ENCODE results near the gene EIF4A3. TPM values are rescaled to one million over a fixed set of nuclear protein-coding genes. Genes with fewer than 3 reads are reported as not detected.

The EIF4A3 gene
- total RNA-seq, 1 donor from 2014 or later, result 89.9 TPM

GRCh38 chr17:80123791-80124190 lies 23.1 kb downstream of the EIF4A3 start:
- DNase-seq (ENCODE audit: low read depth) (peak; percentile 69), FAIRE-seq (no peak)
- Mint-ChIP-seq H3K9me3 (ENCODE audit: unreplicated experiment) (no peaks in the 10 kb centered on the region), H3K4me1 (ENCODE audit: low read depth, unreplicated experiment) (peaks cover 9% of the 10 kb centered on the region), H3K27ac (ENCODE audit: unreplicated experiment) (peak overlapping the region; percentile 58), H3K36me3 (ENCODE audit: low read depth, unreplicated experiment) (no peaks in the 10 kb centered on the region), H3K4me3 (ENCODE audit: unreplicated experiment) (no peak overlapping the region), H3K27me3 (ENCODE audit: low read depth, unreplicated experiment) (peaks cover 3% of the 10 kb centered on the region)
- no peak overlapping the region for H3K4me2 ChIP-seq (ENCODE audit: low read length)
- peaks cover 3% of the 10 kb centered on the region for H3K27me3 ChIP-seq (ENCODE audit: insufficient read depth, low read length)
- H3K9me3 ChIP-seq (ENCODE audit: insufficient read depth, low read depth, low read length), result no peaks in the 10 kb centered on the region
- H3K4me1 ChIP-seq (ENCODE audit: insufficient read depth, low read length), result peaks cover 14% of the 10 kb centered on the region
- no peak for TF ChIP-seq EZH2 (IDR thresholded peaks at IDR 0.05; ENCODE audit: insufficient read depth, low read length)
- TF ChIP-seq CTCF (IDR thresholded peaks at IDR 0.05; ENCODE audit: insufficient read depth, low read depth, low read length), result no peak
- no peaks in the 10 kb centered on the region for H3K79me2 ChIP-seq (ENCODE audit: insufficient read depth, low read length)
- H3K27ac ChIP-seq (ENCODE audit: low read depth, low read length), result no peak overlapping the region
- H3K9ac ChIP-seq (ENCODE audit: low read length), result no peak overlapping the region
- no peak overlapping the region for H2AFZ ChIP-seq (ENCODE audit: low read depth, low read length)
- H3K36me3 ChIP-seq (ENCODE audit: insufficient read depth, low read length), result no peaks in the 10 kb centered on the region
- no peak overlapping the region for H3K4me3 ChIP-seq (ENCODE audit: insufficient read depth, low read depth, low read length)
- no peaks in the 10 kb centered on the region for H4K20me1 ChIP-seq (ENCODE audit: insufficient read depth, low read length)

- Histone ChIP-seq H3K9ac (ENCODE audit: low read length) (no peak overlapping the region), H3K27me3 (ENCODE audit: insufficient read depth, low read length) (peaks cover 3% of the 10 kb centered on the region), H2AFZ (ENCODE audit: low read depth, low read length) (no peak overlapping the region), H4K20me1 (ENCODE audit: insufficient read depth, low read length) (no peaks in the 10 kb centered on the region), H3K4me3 (ENCODE audit: insufficient read depth, low read depth, low read length) (no peak overlapping the region), H3K27ac (ENCODE audit: low read depth, low read length) (no peak overlapping the region), H3K4me2 (ENCODE audit: low read length) (no peak overlapping the region), H3K36me3 (ENCODE audit: insufficient read depth, low read length) (no peaks in the 10 kb centered on the region), H3K9me3 (ENCODE audit: insufficient read depth, low read depth, low read length) (no peaks in the 10 kb centered on the region), H3K4me1 (ENCODE audit: insufficient read depth, low read length) (peaks cover 14% of the 10 kb centered on the region), H3K79me2 (ENCODE audit: insufficient read depth, low read length) (no peaks in the 10 kb centered on the region)
- no peak overlapping the region for H3K27ac Mint-ChIP-seq (ENCODE audit: unreplicated experiment)
- no peak for DNase-seq (ENCODE audit: low read depth)
- TF ChIP-seq CTCF (IDR thresholded peaks at IDR 0.05; ENCODE audit: insufficient read depth, low read depth, low read length) (no peak), EZH2 (IDR thresholded peaks at IDR 0.05; ENCODE audit: insufficient read depth, low read length) (no peak)
- no peak overlapping the region for H3K4me3 Mint-ChIP-seq (ENCODE audit: unreplicated experiment)
- no peaks in the 10 kb centered on the region for H3K9me3 Mint-ChIP-seq (ENCODE audit: unreplicated experiment)
- H3K36me3 Mint-ChIP-seq (ENCODE audit: low read depth, unreplicated experiment), result no peaks in the 10 kb centered on the region
- no peak for FAIRE-seq
- H3K27me3 Mint-ChIP-seq (ENCODE audit: low read depth, unreplicated experiment), result peaks cover 3% of the 10 kb centered on the region
- peaks cover 9% of the 10 kb centered on the region for H3K4me1 Mint-ChIP-seq (ENCODE audit: low read depth, unreplicated experiment)
These were observed 23.9 kb downstream of the EIF4A3 start for GRCh38 chr17:80122926-80123505.

GRCh38 chr17:80122026-80122575 lies 24.8 kb downstream of the EIF4A3 start:
- peaks cover 14% of the 10 kb centered on the region for H3K4me1 ChIP-seq (ENCODE audit: insufficient read depth, low read length)
- no peaks in the 10 kb centered on the region for H3K36me3 ChIP-seq (ENCODE audit: insufficient read depth, low read length)
- no peak overlapping the region for H3K4me3 ChIP-seq (ENCODE audit: insufficient read depth, low read depth, low read length)
- no peaks in the 10 kb centered on the region for H3K79me2 ChIP-seq (ENCODE audit: insufficient read depth, low read length)
- Mint-ChIP-seq H3K27ac (ENCODE audit: unreplicated experiment) (no peak overlapping the region), H3K9me3 (ENCODE audit: unreplicated experiment) (no peaks in the 10 kb centered on the region), H3K4me3 (ENCODE audit: unreplicated experiment) (peak overlapping the region; percentile 14), H3K27me3 (ENCODE audit: low read depth, unreplicated experiment) (peaks cover 3% of the 10 kb centered on the region), H3K4me1 (ENCODE audit: low read depth, unreplicated experiment) (peaks cover 9% of the 10 kb centered on the region), H3K36me3 (ENCODE audit: low read depth, unreplicated experiment) (no peaks in the 10 kb centered on the region)
- H2AFZ ChIP-seq (ENCODE audit: low read depth, low read length), result no peak overlapping the region
- H4K20me1 ChIP-seq (ENCODE audit: insufficient read depth, low read length), result no peaks in the 10 kb centered on the region
- no peaks in the 10 kb centered on the region for H3K9me3 ChIP-seq (ENCODE audit: insufficient read depth, low read depth, low read length)
- DNase-seq (ENCODE audit: low read depth), result no peak
- H3K9ac ChIP-seq (ENCODE audit: low read length), result no peak overlapping the region
- no peak for TF ChIP-seq EZH2 (IDR thresholded peaks at IDR 0.05; ENCODE audit: insufficient read depth, low read length)
- no peak for TF ChIP-seq CTCF (IDR thresholded peaks at IDR 0.05; ENCODE audit: insufficient read depth, low read depth, low read length)
- H3K4me2 ChIP-seq (ENCODE audit: low read length), result no peak overlapping the region
- no peak for FAIRE-seq
- peaks cover 3% of the 10 kb centered on the region for H3K27me3 ChIP-seq (ENCODE audit: insufficient read depth, low read length)
- H3K27ac ChIP-seq (ENCODE audit: low read depth, low read length), result no peak overlapping the region
